ENCODE results near the gene ICE2. TPM values are rescaled to one million over a fixed set of nuclear protein-coding genes. Genes with fewer than 3 reads are reported as not detected.

ICE2 gene
- total and polyA plus RNA-seq, 2 experiments from 2014 or later, result 64.2 to 64.3 TPM

- H3K4me1 ChIP-seq (ENCODE audit: insufficient read depth), result peaks cover 20% of the 10 kb centered on the region
- peak overlapping the region; percentile 87; the same call in 1 of the 2 replicates for H3K4me3 ChIP-seq
- H3K9me3 Mint-ChIP-seq, result no peaks in the 10 kb centered on the region
- H2AFZ ChIP-seq, result no peak overlapping the region
- peaks cover 23% of the 10 kb centered on the region for H3K36me3 ChIP-seq (ENCODE audit: insufficient read depth)
- H3K4me3 Mint-ChIP-seq, result no peak overlapping the region
- peaks cover 12% of the 10 kb centered on the region for H3K27me3 Mint-ChIP-seq (ENCODE audit: insufficient read depth, low read depth, poor library complexity)
- H3K79me2 ChIP-seq (replicated peaks; ENCODE audit: insufficient read depth), result peaks cover 27% of the 10 kb centered on the region
- H3K27ac ChIP-seq (ENCODE audit: low read depth), result no peak overlapping the region
- H3K27ac Mint-ChIP-seq, result no peak overlapping the region
- no peaks in the 10 kb centered on the region for H4K20me1 ChIP-seq (replicated peaks; ENCODE audit: insufficient read depth)
- H3K4me2 ChIP-seq, result peak overlapping the region; percentile 95
- H3K36me3 Mint-ChIP-seq (ENCODE audit: low read depth), result peaks cover 20% of the 10 kb centered on the region
- no peak for TF ChIP-seq EZH2phosphoT487 (IDR thresholded peaks at IDR 0.05; ENCODE audit: unreplicated experiment)
- TF ChIP-seq ZNF114 (CRISPR knock-in tag; IDR thresholded peaks at IDR 0.05), result no peak
- no peak for TF ChIP-seq CTCF (conservative IDR thresholded peaks at IDR 0.05; ENCODE audit: low read depth in 2 of 2)
- no peak for TF ChIP-seq ZNF462 (CRISPR knock-in tag; IDR thresholded peaks at IDR 0.05)
- TF ChIP-seq REST (IDR thresholded peaks at IDR 0.05; ENCODE audit: unreplicated experiment), result no peak
- no peak for TF ChIP-seq JUNB (IDR thresholded peaks at IDR 0.05; ENCODE audit: unreplicated experiment)
- TF ChIP-seq ETS1 (IDR thresholded peaks at IDR 0.05), result no peak
- H3K27me3 ChIP-seq (ENCODE audit: insufficient read depth), result no peaks in the 10 kb centered on the region
- no peak for ATAC-seq
- DNase-seq (ENCODE audit: low spot score), result no peak
- H3F3A ChIP-seq (replicated peaks; ENCODE audit: low read depth), result no peaks in the 10 kb centered on the region
- peaks cover 16% of the 10 kb centered on the region for H3K4me1 Mint-ChIP-seq
- no peaks in the 10 kb centered on the region for H3K9me2 ChIP-seq (ENCODE audit: insufficient read depth)
Observed at GRCh38 chr15:60477164-60477563, 1.8 kb downstream of the ICE2 start.

All from GM23338 (cell line).